Right kidney (tissue), 1 donor: ENCODE data around the gene FGF2.
"Not testable (repeated sequence)": the region's sequence is repeated elsewhere in the genome, so short reads cannot be mapped to it uniquely, and the experiment has no call there.

Experiments used
- DNase-seq: peaks from one replicate; pipeline ENCODE4 v3.0.0-alpha.2; 2016

Gene FGF2

GRCh38 chr4:122811781-122812180 lies 14.8 kb upstream of the FGF2 start:
- not testable (repeated sequence) for DNase-seq

GRCh38 chr4:122812823-122813222 lies 13.8 kb upstream of the FGF2 start:
- DNase-seq = not testable (repeated sequence)

GRCh38 chr4:122814426-122814825 lies 12.2 kb upstream of the FGF2 start:
- DNase-seq = no peak

DNA sequence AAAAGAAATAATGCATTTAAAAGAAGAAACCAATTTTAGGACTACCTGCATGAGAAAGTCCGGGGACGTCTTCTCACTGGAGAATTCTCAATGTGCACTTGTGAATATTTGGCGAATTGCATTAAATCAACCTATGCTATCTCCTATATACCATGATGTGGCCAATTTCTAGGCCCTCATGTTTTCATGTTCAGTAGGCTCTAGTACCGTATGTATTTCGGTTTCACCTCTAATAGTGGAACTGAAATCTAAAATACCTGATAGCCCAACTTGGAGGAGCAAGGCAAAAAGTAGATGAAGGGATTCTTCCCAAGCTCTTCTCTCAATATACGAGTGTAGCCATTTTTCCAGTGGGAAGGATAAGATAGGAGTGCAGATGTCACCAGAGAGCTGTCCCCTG lies 11.4 kb upstream of the FGF2 start:
- DNase-seq = no peak

- DNase-seq = no peak
Observed at GRCh38 chr4:122816476-122816875, 10.2 kb upstream of the FGF2 start.

DNA sequence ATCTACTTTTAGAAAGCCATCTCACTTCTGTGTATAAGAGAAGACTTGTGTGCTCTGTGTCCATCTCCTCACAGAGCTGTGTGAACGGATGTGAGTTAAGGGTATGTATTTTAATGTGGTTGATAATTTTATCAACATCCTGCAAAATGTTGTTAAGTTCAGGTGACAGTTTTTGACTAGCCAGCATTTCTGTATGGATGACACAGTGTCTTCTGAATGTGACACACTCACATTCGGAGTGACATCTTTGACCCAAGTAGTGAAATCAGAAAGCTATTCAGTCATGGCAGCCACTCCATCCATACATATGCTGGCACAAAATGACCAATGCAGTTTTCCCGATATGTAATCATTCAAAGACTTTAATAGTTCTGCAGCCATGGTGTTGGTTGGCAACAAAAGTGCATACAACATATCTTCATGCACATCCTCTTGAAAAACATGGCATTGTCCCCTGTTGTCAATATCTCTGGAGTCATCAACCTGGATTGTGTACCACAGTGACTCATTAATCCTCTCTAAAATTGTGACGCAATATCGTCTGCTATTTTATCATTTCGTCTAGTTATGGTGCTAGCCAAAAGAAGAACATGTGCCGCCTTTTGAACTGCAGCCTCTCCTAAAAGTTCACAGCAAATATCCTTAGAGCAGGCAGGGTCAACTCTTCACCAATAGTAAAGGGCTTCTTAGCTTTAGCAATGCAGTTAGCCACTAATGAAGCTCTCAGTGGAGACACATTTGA lies 6.8 kb upstream of the FGF2 start:
- DNase-seq = no peak

- no peak for DNase-seq
Observed at GRCh38 chr4:122821092-122821491, 5.5 kb upstream of the FGF2 start.

DNA sequence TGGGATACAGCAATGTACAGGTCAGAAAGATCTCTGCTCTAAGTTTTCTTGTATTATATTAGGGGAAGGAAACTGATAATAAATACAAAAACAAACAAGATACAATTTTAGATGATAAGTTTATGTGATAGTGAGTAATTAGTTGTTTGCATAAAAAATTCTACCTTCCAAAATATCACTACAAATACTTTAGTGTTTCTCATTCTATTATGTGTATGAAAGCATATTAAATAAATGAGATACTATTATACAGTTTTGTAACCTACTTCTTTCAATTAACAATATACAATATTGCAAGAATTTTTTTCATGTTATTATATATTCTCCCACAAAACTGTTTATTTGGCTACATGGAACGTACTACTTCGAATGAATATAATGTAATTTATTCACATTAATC lies 4.2 kb upstream of the FGF2 start:
- no peak for DNase-seq

GRCh38 chr4:122823476-122823875 lies 3.2 kb upstream of the FGF2 start:
- no peak for DNase-seq

DNA sequence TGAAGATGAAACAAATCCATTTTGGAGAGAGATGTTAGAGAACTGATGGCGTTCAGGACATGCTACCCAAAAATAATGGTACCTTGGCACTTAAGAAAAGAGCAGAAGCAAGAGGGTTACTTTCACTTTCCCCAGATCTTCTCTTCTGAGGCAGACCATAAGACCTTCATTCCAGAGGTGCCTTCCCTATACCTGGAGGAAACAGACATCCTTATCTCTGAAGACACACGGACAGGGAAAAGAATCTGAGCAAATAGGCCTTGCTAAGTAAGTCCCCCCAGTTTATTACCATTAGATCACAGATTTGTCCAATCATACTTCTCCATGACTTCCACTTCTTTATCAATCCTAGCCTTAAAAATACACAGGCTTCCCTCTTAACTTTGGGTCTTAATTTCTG lies 2.0 kb upstream of the FGF2 start:
- DNase-seq = no peak

DNA sequence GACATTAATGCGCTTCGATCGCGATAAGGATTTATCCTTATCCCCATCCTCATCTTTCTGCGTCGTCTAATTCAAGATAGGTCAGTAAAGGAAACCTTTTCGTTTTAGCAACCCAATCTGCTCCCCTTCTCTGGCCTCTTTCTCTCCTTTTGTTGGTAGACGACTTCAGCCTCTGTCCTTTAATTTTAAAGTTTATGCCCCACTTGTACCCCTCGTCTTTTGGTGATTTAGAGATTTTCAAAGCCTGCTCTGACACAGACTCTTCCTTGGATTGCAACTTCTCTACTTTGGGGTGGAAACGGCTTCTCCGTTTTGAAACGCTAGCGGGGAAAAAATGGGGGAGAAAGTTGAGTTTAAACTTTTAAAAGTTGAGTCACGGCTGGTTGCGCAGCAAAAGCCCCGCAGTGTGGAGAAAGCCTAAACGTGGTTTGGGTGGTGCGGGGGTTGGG lies 528 bp upstream of the FGF2 start:
- peak; percentile 49 for DNase-seq

- DNase-seq = peak; percentile 94
Observed at GRCh38 chr4:122827258-122827878, 737 bp downstream of the FGF2 start.

DNA sequence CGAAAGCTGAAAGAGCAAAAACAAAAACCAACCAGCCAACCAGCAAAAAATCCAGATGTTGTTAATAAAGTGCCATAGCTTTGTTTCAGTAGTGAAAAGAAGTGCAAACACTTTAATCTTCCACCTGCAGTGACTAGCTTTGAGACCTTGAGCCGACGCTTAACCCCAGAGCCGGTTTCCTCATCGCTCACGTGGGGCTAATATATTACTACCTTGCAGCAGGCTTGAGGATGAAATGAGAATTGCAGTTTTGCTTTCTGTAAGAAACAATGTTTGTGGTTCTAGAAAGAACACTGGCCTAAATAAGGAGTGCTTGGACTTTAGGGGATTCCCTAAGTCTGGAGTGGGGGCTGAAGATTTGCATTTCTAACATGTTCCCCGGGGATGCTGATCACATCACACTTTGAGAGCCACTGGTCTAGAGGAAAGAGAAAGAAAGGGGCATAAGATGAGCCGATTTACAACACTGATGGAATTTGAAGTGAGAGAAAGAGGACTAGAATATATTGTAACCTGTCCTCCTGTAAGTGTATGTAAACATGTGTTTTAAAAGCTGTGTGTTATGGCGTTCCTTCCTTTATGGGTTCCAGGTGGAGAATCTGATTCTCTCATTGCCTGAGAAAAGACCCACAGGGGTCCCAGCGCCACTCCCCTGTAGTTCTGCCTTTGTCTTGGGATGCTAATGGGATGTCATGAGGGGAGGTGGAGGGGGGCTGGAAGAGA lies 1.4 kb downstream of the FGF2 start:
- DNase-seq = no peak

DNA sequence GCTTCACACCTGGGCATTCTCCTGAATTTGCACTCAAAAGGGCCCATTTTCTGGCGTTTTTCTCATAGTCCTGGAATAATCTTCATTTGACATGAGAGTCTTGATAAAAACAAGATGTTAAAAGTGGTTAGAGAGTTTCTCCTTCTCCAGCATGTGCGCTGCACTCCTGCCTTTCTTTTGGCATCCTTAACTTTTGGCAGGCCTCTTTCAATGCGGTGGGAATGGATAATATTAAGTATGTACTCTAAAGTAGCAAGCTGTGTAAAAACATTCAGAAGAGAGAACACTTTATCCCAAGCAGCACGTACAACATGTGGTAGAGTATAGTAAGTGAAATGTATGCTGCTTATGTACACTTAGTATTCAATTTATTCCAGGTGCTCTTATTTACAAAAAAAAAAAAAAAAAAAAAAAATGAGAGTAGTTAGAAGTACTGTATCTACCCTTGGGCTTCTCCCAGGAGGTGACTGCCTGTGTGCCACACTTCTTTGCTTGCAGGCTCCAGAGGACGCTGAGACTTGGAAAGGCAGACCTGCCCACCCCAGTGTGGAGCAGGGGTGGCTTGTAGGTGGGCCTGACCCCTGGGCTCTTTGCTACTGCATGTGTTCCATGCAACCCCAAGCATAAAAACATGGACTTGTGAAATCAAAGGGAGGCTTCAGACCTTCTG lies 3.9 kb downstream of the FGF2 start:
- no peak for DNase-seq

DNA sequence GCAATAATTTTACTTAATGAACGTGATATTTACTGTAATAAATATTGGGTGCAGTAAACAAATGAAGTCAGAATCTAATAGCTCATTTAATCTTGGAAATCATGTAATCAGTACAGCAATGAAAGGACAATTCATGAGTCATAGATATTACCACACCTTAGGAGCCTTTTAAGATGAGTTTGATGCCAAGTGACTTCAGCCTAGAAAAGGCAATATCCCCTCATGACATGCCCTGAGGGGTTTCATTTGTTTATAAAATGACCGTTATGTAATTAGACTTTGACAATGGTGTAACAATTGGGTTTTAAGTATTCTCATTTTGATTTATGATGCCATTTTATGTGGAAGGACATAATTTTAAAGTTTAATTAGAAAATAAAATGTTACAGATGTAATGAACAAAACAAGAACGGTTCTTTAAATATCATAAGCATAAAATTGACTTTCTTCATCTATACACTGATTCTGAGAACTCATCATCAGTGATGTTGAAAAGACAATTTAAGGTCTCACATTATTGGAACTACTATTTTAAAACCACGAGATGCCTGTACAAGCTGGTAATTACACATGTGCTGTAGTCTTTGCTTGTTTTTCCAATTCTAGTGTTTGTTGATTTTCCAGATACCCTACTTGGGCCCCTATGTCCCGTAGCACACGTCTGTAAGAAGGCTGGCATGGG lies 5.0 kb downstream of the FGF2 start:
- DNase-seq = no peak

- DNase-seq = no peak
Observed at GRCh38 chr4:122832732-122833131, 6.1 kb downstream of the FGF2 start.

DNA sequence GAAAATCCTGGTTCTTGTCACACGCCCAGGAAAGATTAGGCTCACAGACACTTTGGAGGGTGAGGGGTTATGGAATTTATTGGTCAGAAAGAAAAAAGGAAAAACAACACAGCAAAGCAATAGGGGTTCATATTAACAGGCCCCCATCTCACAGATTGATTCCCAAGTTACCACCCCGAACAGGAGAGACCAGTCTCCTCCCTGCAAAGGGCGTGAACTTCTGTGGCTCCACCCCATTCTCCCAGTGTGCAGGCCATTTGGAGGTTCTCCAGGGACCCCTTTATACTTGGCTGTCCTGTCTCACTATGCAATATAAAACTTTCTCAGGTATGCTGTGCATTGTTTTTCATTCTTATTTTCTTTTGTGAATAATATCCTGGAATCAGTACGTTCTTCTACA lies 7.4 kb downstream of the FGF2 start:
- no peak for DNase-seq

GRCh38 chr4:122836941-122837340 lies 10.3 kb downstream of the FGF2 start:
- no peak for DNase-seq

DNA sequence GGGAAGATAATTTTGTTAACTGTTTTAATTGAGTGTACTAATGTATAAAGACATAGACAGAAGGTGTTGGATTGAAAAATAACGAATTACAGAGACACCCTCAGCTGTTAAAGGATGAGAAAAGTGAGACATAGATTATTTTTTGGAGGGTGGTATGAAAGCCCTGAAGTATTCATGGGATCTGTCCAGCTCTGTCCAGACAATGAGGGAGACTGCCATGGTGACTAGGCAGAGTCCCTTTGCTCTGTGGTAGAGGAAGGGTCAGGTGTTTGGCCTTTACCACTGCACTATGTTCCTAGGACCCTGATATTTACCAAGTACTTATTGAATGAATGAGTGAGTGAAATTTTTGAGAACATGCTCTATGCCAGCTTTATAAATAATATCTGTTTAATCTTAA lies 11.4 kb downstream of the FGF2 start:
- no peak for DNase-seq

DNA sequence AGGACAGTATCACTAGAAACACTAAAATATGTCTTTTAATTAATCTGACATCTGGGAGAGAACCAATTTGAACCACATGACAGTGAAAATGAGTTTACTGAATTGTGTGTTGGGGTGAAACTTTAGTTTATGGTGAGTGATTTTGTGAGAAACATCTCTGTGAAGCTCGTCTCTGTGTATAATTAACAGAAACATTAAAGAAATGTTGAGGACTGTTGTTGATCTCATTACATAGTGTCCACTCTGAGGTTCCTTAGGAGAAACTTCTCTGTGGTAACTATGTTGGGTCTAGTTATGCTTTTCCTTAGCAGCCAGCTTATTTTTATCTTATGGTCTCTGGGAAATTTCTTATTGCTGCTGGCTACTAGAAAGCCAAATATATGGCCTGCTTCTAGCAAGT lies 15.8 kb downstream of the FGF2 start:
- no peak for DNase-seq

GRCh38 chr4:122842984-122843531 lies 16.4 kb downstream of the FGF2 start:
- no peak for DNase-seq

- DNase-seq = not testable (repeated sequence)
Observed at GRCh38 chr4:122844391-122844790, 17.8 kb downstream of the FGF2 start.
